ENCODE data around the gene IRF2BP2.

The IRF2BP2 gene

DNA sequence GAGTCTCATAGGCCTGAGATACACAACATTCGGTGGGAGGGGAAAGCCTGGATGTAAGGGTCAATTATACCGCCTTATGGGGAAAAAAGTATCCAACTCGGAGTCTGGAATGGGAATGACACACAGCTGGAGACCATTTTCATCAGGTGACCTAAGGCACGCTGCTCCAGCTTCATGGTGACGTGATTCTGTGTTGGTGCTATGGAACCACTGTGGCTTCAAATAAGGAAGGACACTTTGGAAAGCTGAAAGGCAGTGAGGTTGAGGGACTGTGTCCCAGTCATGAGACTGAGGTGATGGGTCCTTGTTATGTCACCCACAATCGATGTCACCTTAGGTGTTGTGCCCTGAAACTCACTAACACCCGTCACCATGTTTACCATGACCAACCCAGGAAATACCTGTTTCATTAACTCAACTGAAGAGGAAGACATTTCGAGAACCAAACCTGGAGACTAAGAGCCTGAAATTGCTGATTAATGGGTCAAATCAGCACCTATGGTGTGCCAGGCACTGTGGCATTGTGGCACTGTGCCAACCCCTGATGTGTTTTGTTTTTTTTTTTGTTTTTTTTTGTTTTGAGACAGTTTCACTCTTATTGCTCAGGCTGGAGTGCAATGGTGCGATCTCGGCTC, 54.5 kb downstream of the IRF2BP2 start:
- no peak for DNase-seq

DNA sequence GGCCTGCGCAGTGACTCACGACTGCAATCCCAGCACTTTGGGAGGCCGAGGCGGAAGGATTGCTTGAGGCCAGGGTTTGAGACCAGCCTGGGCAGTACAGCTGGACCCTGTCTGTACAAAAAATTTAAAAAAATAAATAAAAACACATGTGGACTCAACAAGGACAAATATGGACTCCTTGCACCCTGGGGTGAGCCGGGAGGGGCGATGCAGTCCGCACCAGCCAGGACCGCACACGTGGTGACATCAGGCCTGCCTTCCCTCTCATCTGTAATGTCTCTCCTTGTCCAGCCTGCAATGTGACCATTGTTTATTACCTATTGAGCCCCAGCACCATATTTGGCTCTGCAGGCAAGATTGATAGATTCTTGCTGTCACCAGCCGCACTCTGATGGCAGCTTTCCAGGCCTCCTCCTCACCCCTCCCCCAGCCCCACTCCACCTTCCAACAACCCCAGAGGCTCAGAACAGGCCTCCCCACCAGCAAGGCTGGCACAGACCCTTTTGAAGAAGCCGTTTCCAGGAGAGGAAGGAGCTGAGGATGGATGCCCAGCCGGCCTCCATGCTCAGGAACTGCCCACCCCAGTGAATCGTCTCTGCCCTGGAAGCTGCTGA, 55.2 kb downstream of the IRF2BP2 start:
- no peak for DNase-seq

Data from activated CD4-positive, alpha-beta T cell treated with anti-CD3 and anti-CD28 coated beads, Interleukin-2, amount 50 U/mL, for 4 hours (primary cell).